NCI-H774 (cell line): ENCODE data around the gene EPG5.
A peak's percentile ranks its signal among the peaks of the same experiment; 100 is the strongest.
"Not testable (repeated sequence)": the region's sequence is repeated elsewhere in the genome, so short reads cannot be mapped to it uniquely, and the experiment has no call there.

Experiments
- DNase-seq: peaks from one replicate; lab custom pipeline; 2025; lab: John Stamatoyannopoulos, UW

Gene EPG5

DNA sequence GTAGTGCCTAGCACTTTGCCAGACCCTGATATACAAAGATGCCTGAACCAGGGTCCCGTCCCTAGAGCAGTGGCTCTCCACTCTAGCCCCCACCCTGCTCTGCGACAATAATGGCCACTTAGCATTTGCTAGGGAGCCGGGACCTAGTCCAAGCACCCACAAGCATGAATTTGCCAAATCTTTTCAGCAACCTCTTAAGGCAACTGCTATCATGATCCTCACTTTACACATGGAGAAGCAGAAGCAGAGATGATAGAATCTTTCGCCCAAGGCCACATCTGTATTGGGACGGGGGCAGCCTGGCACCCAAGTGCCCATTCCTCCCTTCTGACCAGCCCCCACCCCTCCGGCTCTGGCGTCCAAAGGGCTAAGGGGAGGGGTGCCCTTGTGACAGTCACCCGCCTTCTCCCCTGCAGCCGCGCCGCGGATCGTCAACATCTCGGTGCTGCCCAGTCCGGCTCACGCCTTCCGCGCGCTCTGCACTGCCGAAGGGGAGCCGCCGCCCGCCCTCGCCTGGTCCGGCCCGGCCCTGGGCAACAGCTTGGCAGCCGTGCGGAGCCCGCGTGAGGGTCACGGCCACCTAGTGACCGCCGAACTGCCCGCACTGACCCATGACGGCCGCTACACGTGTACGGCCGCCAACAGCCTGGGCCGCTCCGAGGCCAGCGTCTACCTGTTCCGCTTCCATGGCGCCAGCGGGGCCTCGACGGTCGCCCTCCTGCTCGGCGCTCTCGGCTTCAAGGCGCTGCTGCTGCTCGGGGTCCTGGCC lies 128.6 kb downstream of the EPG5 start:
- DNase-seq = no peak

DNA sequence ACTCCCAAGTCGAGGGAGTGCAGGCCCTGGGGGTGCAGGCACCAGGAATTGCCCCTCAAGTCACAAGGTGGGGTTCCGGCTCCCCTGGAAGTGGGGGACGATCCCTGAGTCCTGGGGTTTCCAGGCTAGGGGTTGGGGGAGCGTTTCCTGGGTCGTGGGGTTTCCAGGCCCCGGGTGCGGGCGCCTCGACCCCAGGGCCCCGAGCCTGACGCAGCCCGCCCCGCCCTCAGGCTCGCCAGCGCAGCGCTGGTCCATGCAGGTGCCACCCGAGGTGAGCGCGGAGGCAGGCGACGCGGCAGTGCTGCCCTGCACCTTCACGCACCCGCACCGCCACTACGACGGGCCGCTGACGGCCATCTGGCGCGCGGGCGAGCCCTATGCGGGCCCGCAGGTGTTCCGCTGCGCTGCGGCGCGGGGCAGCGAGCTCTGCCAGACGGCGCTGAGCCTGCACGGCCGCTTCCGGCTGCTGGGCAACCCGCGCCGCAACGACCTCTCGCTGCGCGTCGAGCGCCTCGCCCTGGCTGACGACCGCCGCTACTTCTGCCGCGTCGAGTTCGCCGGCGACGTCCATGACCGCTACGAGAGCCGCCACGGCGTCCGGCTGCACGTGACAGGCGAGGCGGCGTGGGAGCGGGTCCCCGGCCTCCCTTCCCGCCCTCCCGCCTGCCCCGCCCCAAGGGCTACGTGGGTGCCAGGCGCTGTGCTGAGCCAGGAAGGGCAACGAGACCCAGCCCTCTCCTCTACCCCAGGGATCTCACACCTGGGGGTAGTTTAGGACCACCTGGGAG lies 129.7 kb downstream of the EPG5 start:
- DNase-seq = peak; percentile 73

DNA sequence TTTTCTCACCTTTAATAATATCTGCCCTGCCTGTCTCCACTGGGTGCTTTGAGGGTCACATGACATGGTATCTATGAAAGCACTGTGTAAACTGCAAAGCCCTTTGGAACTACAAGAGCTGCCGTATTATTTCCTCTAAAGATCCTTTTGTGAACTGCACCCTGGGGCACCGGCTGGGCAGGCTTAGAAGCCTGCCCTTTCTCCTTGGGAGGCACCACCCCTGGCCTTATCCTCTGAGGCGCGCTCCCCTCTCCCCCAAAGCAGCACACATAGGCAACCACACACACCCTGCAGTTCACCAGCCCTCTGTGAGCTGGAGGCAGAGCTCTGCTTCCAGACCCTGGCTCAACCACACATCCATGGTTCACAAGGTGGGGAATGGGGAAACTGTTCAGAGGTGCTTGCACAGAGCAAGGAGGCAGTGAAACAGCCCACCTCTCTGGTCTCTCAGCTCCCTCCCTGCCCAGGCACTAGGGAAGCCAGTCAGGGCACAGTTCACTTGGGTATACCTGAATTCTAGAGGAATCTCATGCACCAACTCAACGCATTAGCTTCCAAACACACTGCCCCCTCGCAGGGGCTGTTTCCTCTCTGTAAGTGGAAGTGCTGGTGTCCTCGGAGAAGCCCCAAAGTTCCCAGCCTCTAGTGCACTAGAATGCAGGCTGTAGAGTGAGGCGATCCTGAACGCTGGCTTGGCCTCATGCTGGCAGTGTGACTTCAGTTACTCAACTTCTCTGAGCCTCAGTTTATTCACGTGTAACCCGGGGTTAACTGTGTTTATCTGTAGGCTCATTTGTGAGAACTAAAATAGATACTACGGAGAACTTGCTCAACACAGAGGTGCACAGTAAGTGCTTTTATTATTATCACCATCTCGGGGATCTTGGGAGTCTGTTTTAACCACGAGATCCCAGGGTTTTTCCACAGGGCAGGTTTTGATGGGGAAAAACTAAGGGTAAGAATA lies 130.6 kb downstream of the EPG5 start:
- no peak for DNase-seq

DNA sequence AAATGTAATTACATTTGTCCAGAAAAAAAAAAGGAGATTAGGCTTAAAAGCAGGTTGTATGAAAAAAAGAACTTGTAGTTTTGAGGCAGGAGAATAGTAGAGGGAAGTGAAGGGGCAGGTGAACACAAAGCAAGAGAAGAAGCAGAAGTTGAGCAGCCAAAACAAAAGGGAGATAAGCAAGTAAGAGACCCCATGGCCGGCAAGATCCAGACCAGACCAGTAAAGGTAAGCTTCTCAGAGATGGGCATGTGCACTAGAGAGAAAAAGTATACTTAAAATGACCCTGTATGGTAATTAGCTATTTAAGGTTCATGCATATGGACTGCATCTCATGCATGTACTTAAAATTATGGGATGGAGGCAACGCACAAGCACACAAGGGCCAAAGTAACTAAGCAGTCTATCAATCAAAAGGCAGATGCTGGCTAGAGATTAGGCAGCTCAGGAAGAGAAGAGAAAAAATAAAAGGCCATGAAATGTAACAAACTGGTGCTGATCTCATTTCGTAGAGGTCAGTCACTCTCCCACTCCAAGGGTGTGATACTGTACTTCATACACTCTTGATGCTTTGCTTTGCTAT lies 132.0 kb downstream of the EPG5 start:
- no peak for DNase-seq

DNA sequence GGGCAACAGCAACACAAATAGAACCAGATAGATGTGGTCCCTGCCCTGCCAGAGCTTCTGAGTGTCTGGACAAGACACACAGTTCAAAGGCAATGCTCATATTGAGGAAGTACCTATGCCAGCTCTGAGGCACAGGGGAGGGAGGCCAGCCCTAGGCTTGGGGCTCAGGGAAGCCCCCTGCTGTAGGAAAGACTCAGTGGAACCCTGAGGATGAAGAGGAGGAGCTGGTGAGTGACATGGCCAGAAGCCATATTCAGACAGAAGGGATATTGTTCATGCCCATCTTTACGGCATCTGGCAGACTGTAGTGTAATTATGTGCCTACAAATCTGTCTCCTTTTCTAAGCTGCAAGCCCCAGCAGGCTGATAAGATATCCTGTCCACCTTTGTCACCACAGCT lies 132.8 kb downstream of the EPG5 start:
- no peak for DNase-seq

DNA sequence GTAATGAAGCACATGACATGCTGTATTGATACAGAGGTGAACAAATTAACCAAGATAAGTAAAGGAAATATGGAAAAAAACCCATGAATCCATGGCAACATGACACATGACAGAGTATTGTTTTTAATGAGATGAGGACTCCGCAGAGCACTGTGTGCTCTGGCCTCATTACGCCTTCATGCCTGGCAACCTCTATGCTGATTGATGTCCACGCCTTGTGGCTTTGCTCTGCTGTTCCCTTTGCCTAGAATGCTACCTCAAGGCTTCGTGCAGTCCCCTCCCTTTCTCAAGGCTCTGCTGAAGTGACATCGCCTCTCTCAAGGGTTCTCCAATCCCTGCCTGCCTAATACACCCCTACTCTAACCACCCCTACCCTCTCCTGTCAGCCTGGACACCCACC lies 133.3 kb downstream of the EPG5 start:
- no peak for DNase-seq

DNA sequence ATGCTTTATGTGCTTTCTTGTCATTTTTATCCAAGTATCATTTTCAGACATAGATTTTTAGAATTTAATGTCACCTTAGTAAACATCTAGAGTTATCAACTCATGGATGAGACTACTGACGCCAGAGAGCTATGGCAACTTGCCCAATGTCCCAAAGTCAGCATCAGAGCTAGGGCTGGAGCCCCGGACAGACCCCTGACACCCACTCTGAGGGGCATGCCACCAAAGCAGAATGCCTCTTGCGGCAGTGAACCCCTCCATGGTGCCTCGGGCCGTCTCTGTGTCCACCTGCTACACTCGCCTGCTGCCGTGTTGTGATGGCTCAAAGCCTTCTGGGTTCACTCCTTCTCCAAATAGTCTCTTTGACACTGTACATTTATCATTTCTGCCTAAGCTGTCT lies 136.2 kb downstream of the EPG5 start:
- DNase-seq = no peak

DNA sequence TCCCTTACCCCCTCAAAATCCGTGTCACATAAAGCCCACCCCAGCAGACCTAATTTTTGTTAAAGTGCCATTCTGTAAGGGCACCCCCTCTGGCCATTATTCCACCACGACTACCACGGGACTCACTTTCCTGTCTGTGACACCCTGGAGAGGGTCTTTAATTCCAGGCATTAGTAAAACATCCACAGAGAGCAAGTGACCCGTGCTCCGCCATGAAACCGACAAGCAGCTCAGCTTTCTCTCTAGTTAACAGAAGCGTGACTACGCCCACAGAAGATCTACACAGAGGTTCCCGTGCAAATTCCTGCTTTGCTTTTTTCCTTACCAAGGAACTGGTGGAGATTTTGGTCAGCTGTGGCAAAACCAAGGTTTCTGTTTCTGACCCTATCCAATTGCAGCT lies 137.3 kb downstream of the EPG5 start:
- no peak for DNase-seq

DNA sequence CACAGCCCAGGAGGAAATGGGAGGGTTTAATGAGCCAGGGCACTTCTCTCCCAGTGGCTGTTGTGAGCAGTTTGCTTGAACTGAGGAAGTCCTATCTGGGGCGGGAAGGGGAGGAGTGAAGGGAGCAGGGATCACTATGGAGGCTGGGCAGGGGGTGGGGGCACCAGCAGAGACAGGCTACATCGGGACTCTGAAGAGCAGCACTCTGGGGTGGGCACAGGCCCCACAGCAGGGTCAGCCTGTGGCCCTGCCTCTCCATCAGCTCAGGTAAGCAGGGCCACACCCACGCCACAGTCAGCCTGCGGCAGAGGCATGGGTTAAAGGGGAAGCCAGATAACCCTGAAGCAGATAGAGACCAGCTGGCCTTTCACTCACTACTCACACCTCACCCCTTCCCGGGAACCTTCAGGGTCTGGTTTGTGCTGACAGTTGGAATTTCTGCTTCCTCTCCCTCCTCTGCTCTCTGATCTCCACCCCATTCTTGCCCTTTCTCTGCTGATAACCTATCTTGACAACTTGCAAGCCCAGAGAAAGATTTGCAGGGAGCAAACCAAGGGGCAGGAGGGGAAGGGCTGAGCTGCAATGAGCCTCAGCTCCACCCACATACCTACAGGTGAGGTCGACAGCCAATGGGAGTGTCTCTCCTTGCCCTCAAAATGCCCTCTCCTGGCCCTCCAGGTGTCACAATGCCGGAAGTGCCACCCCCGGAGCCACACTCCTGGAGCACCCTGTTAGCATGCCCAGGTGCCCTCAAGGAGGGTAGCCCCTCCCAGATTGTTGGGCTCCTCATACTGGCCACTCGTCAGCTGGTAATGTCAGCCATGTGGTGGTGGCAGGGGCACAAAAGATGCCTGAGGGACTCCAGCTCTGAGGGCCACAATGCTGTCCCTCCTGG lies 138.0 kb downstream of the EPG5 start:
- DNase-seq = no peak

DNA sequence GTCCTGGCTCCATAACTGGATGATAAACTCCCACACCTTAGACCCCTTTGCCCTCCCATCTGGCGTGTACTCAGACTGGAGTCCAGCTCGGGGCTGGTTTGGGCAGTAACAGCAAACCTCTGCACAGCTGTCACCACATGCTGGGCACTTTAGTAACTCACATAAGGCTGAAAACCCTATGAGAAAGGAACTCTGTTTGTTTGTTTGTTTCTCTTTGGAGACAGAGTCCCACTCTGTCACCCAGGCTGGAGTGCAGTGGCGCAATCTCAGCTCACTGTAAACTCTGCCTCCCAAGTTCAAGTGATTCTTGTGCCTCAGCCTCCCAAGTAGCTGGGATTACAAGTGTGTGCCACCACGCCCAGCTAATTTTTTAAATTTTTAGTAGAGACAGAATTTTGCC lies 140.4 kb downstream of the EPG5 start:
- not testable (repeated sequence) for DNase-seq

DNA sequence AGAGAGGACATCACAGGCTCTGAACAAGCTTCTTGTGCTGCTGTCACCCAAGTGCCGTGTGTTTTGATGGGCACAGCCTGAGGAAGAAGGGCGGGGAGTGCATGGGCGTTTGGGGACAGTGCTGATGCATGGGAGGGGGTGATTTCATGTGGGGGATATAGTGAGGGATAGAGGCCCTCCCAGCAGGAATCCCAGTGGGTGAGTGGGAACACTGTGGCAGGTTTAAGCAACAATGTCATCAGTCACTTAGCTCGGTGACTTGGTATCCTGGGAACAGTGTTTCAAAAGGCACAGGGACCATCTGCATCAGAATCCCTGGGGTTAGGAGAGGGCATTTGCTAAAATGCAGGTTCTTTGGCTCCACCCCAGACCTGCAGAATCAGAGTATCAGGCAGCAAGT lies 141.0 kb downstream of the EPG5 start:
- DNase-seq = no peak

DNA sequence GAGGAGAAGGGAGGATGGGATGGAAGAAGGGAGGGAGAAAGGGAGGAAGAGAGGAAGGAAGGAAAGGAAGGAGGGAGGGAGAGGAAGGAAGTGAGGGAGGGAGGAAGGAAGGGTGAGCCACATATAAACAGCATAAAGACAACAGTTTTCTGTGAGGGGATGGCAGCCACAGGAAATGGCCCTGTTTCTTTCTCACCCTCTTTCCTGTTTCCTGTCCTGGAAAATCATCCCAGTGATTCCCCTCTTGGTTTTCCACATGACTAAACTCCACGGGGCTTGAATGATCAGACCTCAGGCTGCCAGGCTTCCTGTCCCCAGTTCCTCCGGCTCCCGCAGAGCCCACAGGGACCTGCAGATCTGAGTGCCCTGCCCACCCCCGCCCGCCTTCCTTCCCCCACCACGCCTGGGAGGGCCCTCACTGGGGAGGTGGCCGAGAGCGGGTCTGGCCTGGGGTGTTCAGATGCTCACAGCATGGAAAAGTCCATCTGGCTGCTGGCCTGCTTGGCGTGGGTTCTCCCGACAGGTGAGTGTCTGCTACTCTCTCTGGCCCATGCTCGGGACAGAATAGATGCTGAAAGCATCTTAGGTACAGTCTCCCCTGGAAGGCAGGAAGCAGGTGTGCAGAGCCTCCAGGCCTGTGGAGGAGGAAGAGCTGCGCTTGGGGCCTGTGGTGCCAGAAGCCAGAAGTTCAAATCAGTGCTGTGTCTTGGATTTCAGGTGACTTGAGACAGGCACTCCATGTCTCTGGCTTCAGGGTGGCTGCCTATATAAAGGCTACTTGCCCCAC lies 141.7 kb downstream of the EPG5 start, which contains the start of gene SIGLEC15:
Gene SIGLEC15, plus strand, starts transcription at position 418 of the 787 bp plus-strand sequence. Its CDS starts 54 bp downstream, at position 472.
- DNase-seq = no peak

DNA sequence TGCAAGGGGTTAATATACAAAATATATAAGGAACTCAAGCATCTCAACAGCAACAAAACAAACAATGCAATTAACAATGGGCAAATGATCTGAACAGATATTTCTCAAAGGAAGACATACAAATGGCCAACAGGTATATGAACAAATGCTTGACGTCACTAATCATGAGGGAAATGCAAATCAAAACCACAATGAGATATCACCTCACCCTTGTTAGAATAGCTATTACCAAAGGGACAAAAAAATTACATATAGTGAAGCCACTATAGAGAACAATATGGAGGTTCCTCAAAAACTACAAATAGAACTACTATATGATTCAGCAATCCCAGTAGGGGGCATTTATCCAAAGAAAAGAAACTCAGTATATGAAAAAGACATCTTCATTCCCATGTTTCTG lies 145.4 kb downstream of the EPG5 start:
- DNase-seq = no peak

DNA sequence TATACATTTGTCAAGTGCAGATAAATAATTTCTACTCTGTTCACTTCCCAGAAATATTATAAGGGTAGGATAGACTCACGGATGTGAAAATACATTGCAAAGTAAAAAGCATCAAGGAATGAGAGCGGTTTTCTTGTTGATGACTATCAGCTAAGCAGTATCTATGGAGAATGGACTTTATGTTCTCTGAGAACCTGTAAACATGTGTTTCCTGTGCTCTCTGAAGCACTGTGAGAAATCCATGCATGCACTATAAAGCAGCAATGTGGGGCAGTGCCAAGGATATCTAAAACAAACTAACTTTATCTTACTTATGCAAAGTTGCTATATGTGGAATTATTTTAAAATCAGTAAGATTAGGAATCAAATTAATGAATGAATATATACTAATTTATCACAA lies 146.1 kb downstream of the EPG5 start:
- DNase-seq = no peak

DNA sequence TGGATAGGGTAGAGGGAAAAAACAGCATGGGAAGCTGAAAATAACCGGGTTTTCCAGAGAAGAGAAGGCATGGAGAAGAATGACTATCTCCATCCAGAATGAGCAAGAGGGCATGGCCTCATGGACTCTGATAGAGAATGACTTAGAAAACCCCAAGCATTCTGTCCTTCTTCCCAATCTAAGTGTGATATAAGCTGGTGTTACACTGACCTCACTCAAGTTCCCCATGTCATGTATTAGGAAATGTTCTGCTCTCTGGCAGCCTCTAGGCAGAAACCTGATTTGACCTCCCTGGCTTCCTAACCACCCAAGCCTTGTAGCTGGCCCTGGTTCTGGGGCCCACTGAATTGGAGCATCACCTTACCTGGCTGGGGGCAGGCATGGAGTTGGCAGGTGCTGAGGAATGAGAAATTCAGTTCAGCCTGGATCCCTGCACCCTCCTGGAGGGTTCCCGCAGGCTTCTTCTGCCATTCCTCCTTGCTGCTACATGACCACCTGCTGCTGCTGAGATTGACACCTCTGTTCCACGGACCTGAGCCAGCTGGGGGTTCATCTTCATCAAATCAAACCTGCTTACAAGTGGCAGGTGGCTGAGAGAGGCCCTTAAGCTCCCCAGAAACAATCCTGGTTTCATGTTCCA lies 146.9 kb downstream of the EPG5 start:
- no peak for DNase-seq

DNA sequence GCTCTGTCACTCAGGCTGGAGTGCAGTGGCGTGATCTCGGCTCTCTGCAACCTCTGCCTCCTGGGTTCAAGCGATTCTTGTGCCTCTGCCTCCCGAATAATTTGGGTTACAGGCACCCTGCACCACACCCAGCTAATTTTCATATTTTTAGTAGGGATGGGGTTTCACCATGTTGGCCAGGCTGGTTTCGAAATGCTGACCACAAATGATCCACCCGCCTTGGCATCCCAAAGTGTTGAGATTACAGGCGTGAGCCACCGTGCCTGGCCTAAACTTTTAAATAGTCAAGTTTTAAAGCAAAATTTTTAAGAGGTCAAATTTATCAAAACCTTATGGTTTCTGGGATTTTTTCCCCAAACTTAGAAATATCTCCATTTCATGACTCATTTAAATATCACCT lies 148.4 kb downstream of the EPG5 start:
- DNase-seq = not testable (repeated sequence)

DNA sequence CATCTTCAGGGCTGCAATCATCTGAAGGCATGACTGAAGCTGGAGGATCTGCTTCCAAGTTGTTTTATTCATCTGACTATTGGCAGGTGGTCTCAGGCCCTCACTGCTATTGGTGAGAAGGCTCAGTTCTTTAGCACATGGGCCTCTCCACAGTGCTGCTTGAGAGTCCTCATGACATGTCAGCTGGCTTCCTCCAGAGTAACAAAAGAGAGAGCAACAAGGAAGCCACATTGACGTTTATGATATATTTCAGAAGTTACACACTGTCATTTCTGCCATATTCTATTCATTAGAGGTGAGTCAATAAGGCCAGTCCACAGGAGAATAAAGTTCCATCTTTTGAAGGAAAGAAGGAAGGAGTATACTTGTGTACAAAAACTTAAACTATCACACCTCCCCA lies 149.6 kb downstream of the EPG5 start:
- no peak for DNase-seq

DNA sequence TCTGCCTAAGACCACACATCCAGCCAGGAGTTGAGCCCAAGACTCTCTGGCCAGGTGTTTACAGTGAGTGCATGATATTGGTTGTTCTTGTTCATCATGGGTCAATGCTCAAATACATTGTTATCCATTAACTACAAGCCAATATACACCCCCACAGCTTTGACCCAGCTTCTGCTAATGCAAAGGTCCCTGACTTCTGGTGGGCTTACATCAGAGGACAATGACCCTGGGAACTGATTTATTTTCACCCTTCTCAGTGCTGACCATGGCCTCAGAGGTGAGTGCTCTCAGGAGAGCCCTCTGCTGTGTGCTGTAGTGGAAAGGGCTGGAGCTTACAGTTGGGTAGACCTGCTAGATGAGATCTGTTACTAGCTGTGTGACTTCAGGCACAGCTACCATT lies 152.4 kb downstream of the EPG5 start:
- DNase-seq = not testable (repeated sequence)

DNA sequence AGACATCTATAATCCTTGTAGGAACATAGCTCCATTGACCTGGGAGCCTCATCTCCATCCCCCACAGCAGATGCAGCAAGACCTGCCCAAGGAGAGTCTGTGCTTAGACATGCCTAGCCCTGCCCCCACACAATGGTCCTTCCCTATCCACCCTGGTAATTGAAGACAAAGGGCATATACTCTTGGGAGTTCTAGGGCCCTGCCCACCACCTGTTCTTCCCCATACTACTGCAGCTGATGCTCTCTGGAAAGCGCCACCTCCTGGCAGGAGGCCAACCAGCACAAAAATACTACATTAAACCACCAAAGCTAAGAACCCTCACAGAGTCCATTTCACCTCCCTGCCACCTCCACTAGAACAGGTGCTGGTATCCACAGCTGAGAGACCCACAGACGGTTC lies 160.0 kb downstream of the EPG5 start:
- DNase-seq = not testable (repeated sequence)

DNA sequence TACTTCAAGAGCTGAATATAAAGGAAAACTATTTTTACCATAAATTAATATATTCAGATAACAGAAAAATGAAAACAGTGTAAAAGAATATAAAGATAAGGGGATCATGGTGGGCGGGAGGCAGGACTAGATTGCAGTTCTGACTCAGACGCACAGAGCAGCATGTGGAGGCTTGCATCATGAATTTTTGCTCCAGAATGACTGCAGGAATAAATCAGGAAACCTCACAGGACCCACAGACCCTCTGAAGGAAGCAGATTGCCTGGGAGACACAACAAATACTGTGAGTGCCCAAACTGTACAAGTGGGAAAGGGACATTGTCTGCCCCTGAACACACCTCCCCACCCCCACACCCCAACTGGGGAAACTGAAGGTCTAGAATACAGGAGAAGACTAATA lies 160.9 kb downstream of the EPG5 start:
- no peak for DNase-seq
